ENCODE measurements around the gene ADGB. TPM values are rescaled to one million over a fixed set of nuclear protein-coding genes. Genes with fewer than 3 reads are reported as not detected.
A peak's percentile ranks its signal among the peaks of the same experiment; 100 is the strongest.

Gene ADGB
- total RNA-seq, 2 donors from 2014 or later, result not detected

DNA sequence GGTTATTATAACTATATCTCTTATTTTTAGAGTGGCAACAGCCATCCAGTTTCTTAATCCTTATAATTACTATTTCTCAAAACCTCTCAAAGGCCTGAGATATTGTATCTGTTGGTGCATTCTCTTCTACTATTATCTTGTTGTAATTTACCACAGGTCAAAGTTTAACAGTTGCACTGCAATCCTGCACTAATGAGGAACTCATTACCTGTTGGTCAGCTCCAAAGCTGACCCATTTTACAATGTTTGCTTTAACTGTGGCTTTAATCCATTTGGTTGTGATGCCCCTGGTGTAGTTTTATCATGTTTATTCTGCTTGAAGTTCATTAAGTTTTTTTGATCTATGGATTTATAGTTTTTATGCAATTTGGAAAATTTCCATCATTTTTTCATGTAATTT lies 6.3 kb upstream of the ADGB start:
- Histone ChIP-seq H3K9me3 (no peaks in the 10 kb centered on the region), H3K4me1 (no peaks in the 10 kb centered on the region), H3K4me3 (no peak overlapping the region), H3K27ac (no peak overlapping the region), H3K36me3 (replicated peaks in 1 of 2; ENCODE audit: insufficient read depth in 1 of 2, low read depth in 2 of 2) (no peaks in the 10 kb centered on the region), H3K27me3 (no peaks in the 10 kb centered on the region)
- intact Hi-C loops (cut with DNase I), result no loop called here
- TF ChIP-seq POLR2A (IDR thresholded peaks at IDR 0.05), result no peak
- TF ChIP-seq, protein P1, sequence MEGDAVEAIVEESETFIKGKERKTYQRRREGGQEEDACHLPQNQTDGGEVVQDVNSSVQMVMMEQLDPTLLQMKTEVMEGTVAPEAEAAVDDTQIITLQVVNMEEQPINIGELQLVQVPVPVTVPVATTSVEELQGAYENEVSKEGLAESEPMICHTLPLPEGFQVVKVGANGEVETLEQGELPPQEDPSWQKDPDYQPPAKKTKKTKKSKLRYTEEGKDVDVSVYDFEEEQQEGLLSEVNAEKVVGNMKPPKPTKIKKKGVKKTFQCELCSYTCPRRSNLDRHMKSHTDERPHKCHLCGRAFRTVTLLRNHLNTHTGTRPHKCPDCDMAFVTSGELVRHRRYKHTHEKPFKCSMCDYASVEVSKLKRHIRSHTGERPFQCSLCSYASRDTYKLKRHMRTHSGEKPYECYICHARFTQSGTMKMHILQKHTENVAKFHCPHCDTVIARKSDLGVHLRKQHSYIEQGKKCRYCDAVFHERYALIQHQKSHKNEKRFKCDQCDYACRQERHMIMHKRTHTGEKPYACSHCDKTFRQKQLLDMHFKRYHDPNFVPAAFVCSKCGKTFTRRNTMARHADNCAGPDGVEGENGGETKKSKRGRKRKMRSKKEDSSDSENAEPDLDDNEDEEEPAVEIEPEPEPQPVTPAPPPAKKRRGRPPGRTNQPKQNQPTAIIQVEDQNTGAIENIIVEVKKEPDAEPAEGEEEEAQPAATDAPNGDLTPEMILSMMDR (IDR thresholded peaks at IDR 0.05), result no peak
- no peak for ATAC-seq
- no peak for DNase-seq

DNA sequence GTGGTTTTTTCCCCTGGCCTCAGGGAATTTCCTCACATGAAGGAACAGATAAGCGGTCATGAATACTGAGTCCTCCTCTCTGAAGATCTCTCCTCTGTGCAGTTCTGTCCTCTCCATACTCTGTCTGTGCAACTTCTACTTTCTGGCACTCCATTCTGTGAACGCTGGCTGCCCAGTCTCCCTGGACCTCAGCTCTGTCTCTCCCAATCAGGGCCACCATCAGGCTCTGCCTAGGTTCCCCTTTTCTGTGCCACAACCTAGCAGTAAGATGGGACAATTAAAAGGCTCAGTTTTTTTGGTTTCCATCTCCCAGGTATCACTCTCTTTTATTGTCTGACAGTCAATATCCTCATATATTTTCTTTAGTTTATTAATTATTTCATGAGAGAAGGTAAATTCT lies 4.8 kb upstream of the ADGB start:
- H3K4me3 ChIP-seq, result no peak overlapping the region
- no peaks in the 10 kb centered on the region for H3K36me3 ChIP-seq (replicated peaks in 1 of 2; ENCODE audit: insufficient read depth in 1 of 2, low read depth in 2 of 2)
- no peak overlapping the region for H3K27ac ChIP-seq
- no peak for ATAC-seq
- intact Hi-C loops (cut with DNase I), result no loop called here
- H3K9me3 ChIP-seq, result no peaks in the 10 kb centered on the region
- WGBS, 2 donors, result 56 to 77% methylated on average over 2 of the region's 2 CpGs
- no peaks in the 10 kb centered on the region for H3K27me3 ChIP-seq
- peak in 1 of 4 donors; percentile 14 for DNase-seq
- no peak for TF ChIP-seq POLR2A (IDR thresholded peaks at IDR 0.05)
- TF ChIP-seq, protein P1 (IDR thresholded peaks at IDR 0.05), result no peak
- peaks cover 6% of the 10 kb centered on the region for H3K4me1 ChIP-seq

DNA sequence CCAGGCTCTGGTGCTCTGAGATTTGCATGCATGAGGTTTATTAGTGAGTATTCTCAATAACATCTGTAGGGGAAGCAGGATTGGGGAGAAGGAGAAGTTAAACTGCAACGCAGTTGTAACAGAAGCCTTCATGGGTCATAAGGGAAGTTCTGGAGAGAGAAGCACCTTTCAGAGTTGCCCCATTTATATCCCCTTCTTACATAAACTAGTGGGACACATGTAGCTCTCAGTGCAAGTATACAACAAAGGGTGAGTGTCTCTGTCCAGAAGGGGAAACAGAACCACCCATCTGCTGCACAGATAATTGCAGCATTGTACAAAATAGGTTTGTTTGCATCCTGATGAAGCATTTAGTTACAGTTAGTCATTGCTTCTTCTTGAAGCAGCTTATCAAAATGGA lies 4.3 kb upstream of the ADGB start:
- Histone ChIP-seq H3K4me3 (no peak overlapping the region), H3K27ac (no peak overlapping the region), H3K9me3 (no peaks in the 10 kb centered on the region), H3K36me3 (replicated peaks in 1 of 2; ENCODE audit: insufficient read depth in 1 of 2, low read depth in 2 of 2) (no peaks in the 10 kb centered on the region), H3K4me1 (peaks cover 9% of the 10 kb centered on the region), H3K27me3 (no peaks in the 10 kb centered on the region)
- intact Hi-C loops (cut with DNase I), result no loop called here
- WGBS, 2 donors, result 32 to 50% methylated on average over 1 of the region's 1 CpG
- ATAC-seq (no peak), DNase-seq (peak in 1 of 4 donors; percentile 15)
- TF ChIP-seq POLR2A (IDR thresholded peaks at IDR 0.05), result no peak
- TF ChIP-seq, protein P1 (IDR thresholded peaks at IDR 0.05), result no peak

DNA sequence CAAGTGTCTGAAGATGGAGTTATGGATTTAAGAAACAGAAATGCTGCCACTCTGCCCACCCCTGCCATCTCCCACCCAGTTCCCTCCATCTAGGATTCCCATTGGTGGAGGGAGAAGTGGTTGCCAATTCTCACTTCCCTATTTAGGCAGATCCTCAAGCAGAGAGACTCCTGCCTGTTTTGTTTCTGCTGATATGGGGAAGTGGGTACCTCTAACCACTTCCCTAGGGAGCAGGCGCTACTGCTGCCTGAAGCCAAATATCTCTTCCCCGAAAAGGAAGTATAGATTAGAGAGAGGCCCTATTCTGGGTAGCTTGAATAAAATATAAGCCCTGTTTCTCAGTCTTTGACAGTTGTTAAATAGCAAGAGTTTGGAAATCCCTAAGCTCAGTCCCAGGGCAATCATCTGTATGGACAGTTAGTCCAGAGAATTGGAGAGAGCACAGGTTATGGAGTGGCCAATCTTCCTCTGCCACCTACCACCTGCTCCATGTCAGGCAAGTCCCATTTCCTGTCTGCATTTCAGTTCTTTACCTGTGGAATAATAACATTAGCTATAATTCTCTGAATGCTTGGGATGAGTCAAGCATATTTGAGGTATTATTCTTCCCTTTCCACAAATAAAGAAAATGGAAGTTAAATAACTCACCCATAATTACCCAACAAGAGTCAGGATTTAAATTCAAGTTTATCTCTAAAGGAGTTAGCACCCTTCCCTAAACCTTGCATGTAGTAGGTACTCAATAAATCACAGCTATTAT lies 2.6 kb upstream of the ADGB start:
- 36 to 69% methylated on average over 2 of the region's 2 CpGs for WGBS, 2 donors
- intact Hi-C loops (cut with DNase I), result no loop called here
- no peak for ATAC-seq
- Histone ChIP-seq H3K4me1 (peaks cover 9% of the 10 kb centered on the region), H3K27me3 (no peaks in the 10 kb centered on the region), H3K36me3 (replicated peaks in 1 of 2; ENCODE audit: insufficient read depth in 1 of 2, low read depth in 2 of 2) (no peaks in the 10 kb centered on the region), H3K9me3 (no peaks in the 10 kb centered on the region), H3K27ac (no peak overlapping the region), H3K4me3 (no peak overlapping the region)
- TF ChIP-seq, protein P1 (IDR thresholded peaks at IDR 0.05), result no peak
- no peak for TF ChIP-seq POLR2A (IDR thresholded peaks at IDR 0.05)
- peak in 1 of 4 donors; percentile 39 for DNase-seq

DNA sequence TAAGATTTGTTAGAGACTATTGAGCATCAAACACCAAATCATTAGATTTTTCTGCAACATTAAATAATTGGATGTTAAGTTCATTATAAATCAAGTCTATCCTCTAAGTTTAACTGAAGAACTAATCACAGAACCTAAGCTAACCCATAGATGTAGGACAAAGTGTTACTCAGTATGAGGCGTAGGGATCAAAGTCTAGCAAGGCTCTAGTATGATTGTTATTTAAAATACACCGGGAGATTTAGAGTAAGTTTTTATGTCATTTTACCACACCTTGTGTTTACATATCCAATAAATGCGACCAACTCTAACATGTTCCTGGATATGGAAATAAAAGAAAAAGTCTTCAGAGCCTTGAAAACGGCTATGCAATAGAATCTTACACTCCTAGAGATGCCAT lies 2.6 kb downstream of the ADGB start:
- intact Hi-C loops (cut with DNase I), result no loop called here
- DNase-seq (no peak), ATAC-seq (no peak)
- Histone ChIP-seq H3K9me3 (no peaks in the 10 kb centered on the region), H3K4me1 (peaks cover 9% of the 10 kb centered on the region), H3K27ac (no peak overlapping the region), H3K4me3 (no peak overlapping the region), H3K27me3 (no peaks in the 10 kb centered on the region), H3K36me3 (replicated peaks in 1 of 2; ENCODE audit: insufficient read depth in 1 of 2, low read depth in 2 of 2) (no peaks in the 10 kb centered on the region)
- TF ChIP-seq, protein P1 (IDR thresholded peaks at IDR 0.05), result no peak
- no peak for TF ChIP-seq POLR2A (IDR thresholded peaks at IDR 0.05)
- 43 to 50% methylated on average over 4 of the region's 4 CpGs for WGBS, 2 donors

Data from body of pancreas (tissue), 4 donors.